GM18951 (cell line): ENCODE measurements around the gene INO80B.

Experiments
- POLR2A ChIP-seq: IDR thresholded peaks from 4 replicates; pipeline ENCODE4 v1.6.1; 2011; ENCODE audit warnings: mild to moderate bottlenecking; ENCODE audit not compliant: insufficient read length, insufficient read depth; ENCODE audit errors: extremely low read depth
- in situ Hi-C: fragments of 300-500 bp; cut with MboI; formaldehyde crosslinking; loops from one replicate; pipeline ENCODE4 v1.12.0; 2022; ENCODE audit warnings: low sequenced_read_pairs, mixed read lengths, inconsistent platforms; ENCODE audit not compliant: unreplicated experiment

The INO80B gene

GRCh38 chr2:74486141-74486540 lies 31.3 kb downstream of the INO80B start:
- no peak for TF ChIP-seq POLR2A
- in situ Hi-C loops, result no loop called here

GRCh38 chr2:74488643-74489481 lies 34.0 kb downstream of the INO80B start:
- in situ Hi-C loops, result no loop called here
- no peak for TF ChIP-seq POLR2A

- no peak for TF ChIP-seq POLR2A
- in situ Hi-C loops, result no loop called here
Measured at GRCh38 chr2:74489906-74490305, 35.0 kb downstream of the INO80B start.

GRCh38 chr2:74491648-74492544 lies 37.0 kb downstream of the INO80B start:
- in situ Hi-C loops, result no loop called here
- TF ChIP-seq POLR2A, result no peak

GRCh38 chr2:74493546-74493945 lies 38.7 kb downstream of the INO80B start:
- in situ Hi-C loops, result no loop called here
- no peak for TF ChIP-seq POLR2A

- in situ Hi-C loops, result no loop called here
- no peak for TF ChIP-seq POLR2A
Measured at GRCh38 chr2:74495440-74495839, 40.6 kb downstream of the INO80B start.

- in situ Hi-C loops, result no loop called here
- TF ChIP-seq POLR2A, result no peak
Measured at GRCh38 chr2:74496997-74497776, 42.3 kb downstream of the INO80B start.

GRCh38 chr2:74497777-74498499 lies 43.1 kb downstream of the INO80B start:
- TF ChIP-seq POLR2A, result peak; percentile 54
- in situ Hi-C loops, result no loop called here

GRCh38 chr2:74498500-74499266 lies 43.8 kb downstream of the INO80B start:
- TF ChIP-seq POLR2A, result no peak
- in situ Hi-C loops, result no loop called here

- in situ Hi-C loops, result no loop called here
- TF ChIP-seq POLR2A, result no peak
Measured at GRCh38 chr2:74499267-74499939, 44.5 kb downstream of the INO80B start, which contains the start of gene LBX2. Gene LBX2, minus strand, starts transcription at chr2:74499603. Its CDS starts 66 bp downstream, at chr2:74499537.

GRCh38 chr2:74499940-74500577 lies 45.2 kb downstream of the INO80B start:
- in situ Hi-C loops, result no loop called here
- TF ChIP-seq POLR2A, result no peak
